T-cell (primary cell): Measurements from ENCODE around the gene TPP1. TPM values are rescaled to one million over a fixed set of nuclear protein-coding genes. Genes with fewer than 3 reads are reported as not detected.

Experiments
- ATAC-seq, 4 experiments: fragments of 200-7000 bp in 3 of 4; fragments of 150-1000 bp in 1 of 4; cut with Tn5 transposase; replicated peaks in 1 of 4; 1 replicate in 3 of 4; 2 replicates in 1 of 4; pipeline ENCODE4 v1.10.0; 2021; ENCODE audit warnings: moderate library complexity in 3 of 4, mild to moderate bottlenecking in 2 of 4, moderate number of reproducible peaks in 1 of 4
- CTCF ChIA-PET, 2 donors: fragments of 300-600 bp; sonication (Branson Sonifier 250); formaldehyde crosslinking; loops; one replicate each; lab custom pipeline; 2022; ENCODE audit warnings: antibody characterized with exemption in 2 of 2; lab: Charles Lee
- POLR2A ChIA-PET, 2 donors: fragments of 300-600 bp; sonication (Branson Sonifier 250); formaldehyde crosslinking; loops; one replicate each; lab custom pipeline; 2022; ENCODE audit warnings: antibody characterized with exemption in 2 of 2; lab: Charles Lee
- DNase-seq, 35 experiments: peaks; one replicate each; pipeline versions ENCODE4 v3.0.0 to v3.0.0-alpha.2; 2013 to 2023
- H3K27ac ChIP-seq: one replicate; pipeline ENCODE4 v1.5.1; 2013; ENCODE audit warnings: low read length
- H3K27me3 ChIP-seq, 2 experiments: replicated peaks in 1 of 2; 1 replicate in 1 of 2; 2 replicates in 1 of 2; pipeline versions ENCODE4 v1.6.1 to v1.7.0; 2013; ENCODE audit warnings: low read length in 1 of 2, mixed read lengths in 1 of 2; ENCODE audit not compliant: control insufficient read depth in 2 of 2, insufficient read depth in 2 of 2; ENCODE audit errors: extremely low read depth in 1 of 2
- H3K36me3 ChIP-seq, 2 donors: 1 replicate in 1 of 2; 2 replicates in 1 of 2; pipeline versions ENCODE4 v1.6.1 to v1.7.0; 2013; ENCODE audit warnings: low read length in 1 of 2; ENCODE audit not compliant: control insufficient read depth in 2 of 2, insufficient read depth in 1 of 2; ENCODE audit errors: extremely low read depth in 1 of 2
- H3K4me1 ChIP-seq, 2 experiments: 1 replicate in 1 of 2; 2 replicates in 1 of 2; pipeline versions ENCODE4 v1.6.1 to v1.7.0; 2013; ENCODE audit warnings: low read length in 2 of 2, mixed read lengths in 1 of 2; ENCODE audit not compliant: insufficient read depth in 2 of 2, control insufficient read depth in 1 of 2; ENCODE audit errors: extremely low read depth in 1 of 2
- H3K4me3 ChIP-seq, 2 donors: 1 replicate in 1 of 2; 2 replicates in 1 of 2; pipeline versions ENCODE4 v1.5.1 to v1.7.0; 2013; ENCODE audit warnings: mild to moderate bottlenecking in 2 of 2, low read length in 1 of 2, moderate library complexity in 1 of 2; ENCODE audit not compliant: control insufficient read depth in 1 of 2; ENCODE audit errors: extremely low read depth in 1 of 2
- H3K9me3 ChIP-seq: 2 replicates; pipeline ENCODE4 v1.7.0; 2013
- H3K27ac Mint-ChIP-seq, 2 donors: one replicate each; pipeline ENCODE4 v1.8.0; 2020 to 2021; ENCODE audit warnings: mild to moderate bottlenecking in 2 of 2, mixed read lengths in 2 of 2
- H3K27me3 Mint-ChIP-seq, 2 donors: one replicate each; pipeline ENCODE4 v1.8.0; 2021 to 2022; ENCODE audit warnings: mixed read lengths in 2 of 2
- H3K36me3 Mint-ChIP-seq: one replicate; pipeline ENCODE4 v1.8.0; 2021; ENCODE audit warnings: mixed read lengths
- H3K4me1 Mint-ChIP-seq, 3 donors: one replicate each; pipeline ENCODE4 v1.8.0; 2020 to 2022; ENCODE audit warnings: mixed read lengths in 3 of 3, mild to moderate bottlenecking in 1 of 3
- H3K4me3 Mint-ChIP-seq, 3 donors: one replicate each; pipeline ENCODE4 v1.8.0; 2020 to 2022; ENCODE audit warnings: mild to moderate bottlenecking in 3 of 3, mixed read lengths in 3 of 3, moderate library complexity in 3 of 3
- H3K9me3 Mint-ChIP-seq, 3 donors: one replicate each; pipeline ENCODE4 v1.8.0; 2020 to 2022; ENCODE audit warnings: mixed read lengths in 3 of 3
- WGBS: methylation state at CpG from one replicate; pipeline ENCODE4 v1.1.5; 2013; ENCODE audit warnings: missing lambda C conversion rate; ENCODE audit not compliant: insufficient coverage; 5-methylcytosine and 5-hydroxymethylcytosine counted together
- total RNA-seq, 35 experiments: library from RNA in 6 of 35; stranded (reverse) in 6 of 35; fragments of 120-200 nt in 1 of 35; gene quantifications; one replicate each; pipeline versions ENCODE4 v1.2.1 to v1.2.4 and lab custom pipeline; 2013 to 2026

Gene TPP1
- total RNA-seq, 5 donors from 2014 or later (not counting 1 experiment from before 2014, with no cell fraction given) = 67.4 to 168 (median 132) TPM

DNA sequence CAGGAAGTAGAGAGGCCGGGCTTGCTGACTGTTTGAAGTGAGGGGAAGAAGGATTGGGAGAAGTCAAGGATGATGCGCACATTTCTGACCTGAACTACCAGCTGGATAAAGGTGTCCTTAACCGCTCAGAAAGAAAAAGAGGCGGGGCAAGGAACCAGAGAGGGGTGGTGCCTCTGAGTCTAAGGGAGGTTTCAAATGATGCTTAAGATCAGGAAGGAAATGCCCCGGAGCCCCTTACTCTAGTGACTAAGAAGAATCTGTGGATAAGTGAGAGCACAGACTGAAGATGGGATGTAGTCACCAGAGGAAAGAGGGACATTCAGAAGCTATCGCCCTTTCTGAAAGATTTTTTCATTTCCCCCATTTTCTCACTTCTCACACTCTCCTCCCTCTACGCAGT, 23.7 kb upstream of the TPP1 start:
- Mint-ChIP-seq H3K36me3 (peaks cover 3% of the 10 kb centered on the region), H3K27me3 (no peaks in the 10 kb centered on the region), H3K4me1 (peaks cover 0 to 6% (median 0%) of the 10 kb centered on the region in 3 donors), H3K4me3 (no peak overlapping the region), H3K27ac (no peak overlapping the region), H3K9me3 (no peaks in the 10 kb centered on the region)
- DNase-seq = no peak
- ChIA-PET POLR2A (no interaction called here), CTCF (interaction anchor here in 1 of 2 donors (0.7 kb wide), 1 partner anchor 40 kb away, joined by 3 read pairs; the partner anchor contains the start of gene MRPL17)
- peaks cover 2 to 4% of the 10 kb centered on the region in 2 donors for H3K36me3 ChIP-seq
- no peak for ATAC-seq
- H3K4me3 ChIP-seq = no peak overlapping the region
- WGBS = 64% methylated on average over 6 of the region's 7 CpGs
- H3K4me1 ChIP-seq = peaks cover 20 to 43% of the 10 kb centered on the region in 2 experiments
- no peak overlapping the region for H3K27ac ChIP-seq
- peaks cover 0 to 16% of the 10 kb centered on the region in 2 experiments for H3K27me3 ChIP-seq
- H3K9me3 ChIP-seq = no peaks in the 10 kb centered on the region

DNA sequence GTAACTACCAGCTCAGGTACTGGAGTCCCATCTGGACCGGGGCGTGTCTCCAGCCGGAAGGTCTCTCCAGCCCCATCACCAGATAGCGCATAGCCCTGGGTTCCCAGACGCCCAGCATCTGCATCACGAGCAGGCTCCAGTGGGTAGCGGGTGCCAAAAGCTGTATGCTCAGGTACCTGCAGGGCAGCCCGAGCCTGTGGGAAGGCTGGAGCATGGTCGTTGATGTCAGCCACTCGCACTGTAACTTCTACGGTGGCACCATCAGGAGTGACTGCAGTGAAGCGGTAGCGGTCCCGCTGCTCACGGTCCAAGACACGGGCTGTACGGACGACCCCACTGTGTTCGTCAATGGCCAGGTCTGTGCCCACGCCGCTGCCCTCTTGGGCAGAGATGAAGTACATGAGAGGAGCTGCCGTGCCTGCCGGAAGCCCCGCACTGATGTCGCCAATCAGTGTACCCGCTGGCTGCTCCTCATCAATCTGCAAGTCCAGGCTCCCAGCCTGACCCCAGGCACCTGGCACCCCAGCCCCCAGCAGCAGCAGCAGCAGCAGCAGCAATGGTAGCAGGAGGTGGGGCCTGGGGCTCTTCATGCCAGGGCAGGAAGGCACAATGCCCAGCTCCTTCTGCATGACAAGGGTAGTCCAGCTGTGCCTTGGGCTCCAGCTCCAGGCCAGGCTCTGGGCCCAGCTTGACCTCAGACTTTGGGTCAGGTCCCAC, 21.9 kb upstream of the TPP1 start:
- Mint-ChIP-seq H3K27me3 (no peaks in the 10 kb centered on the region), H3K36me3 (peaks cover 3% of the 10 kb centered on the region), H3K27ac (no peak overlapping the region), H3K4me1 (peaks cover 0 to 6% (median 0%) of the 10 kb centered on the region in 3 donors), H3K9me3 (no peaks in the 10 kb centered on the region), H3K4me3 (no peak overlapping the region)
- H3K4me3 ChIP-seq = no peak overlapping the region
- ChIA-PET CTCF (no interaction called here), POLR2A (no interaction called here)
- 91% methylated on average over 25 of the region's 26 CpGs for WGBS
- H3K4me1 ChIP-seq = peaks cover 9 to 25% of the 10 kb centered on the region in 2 experiments
- no peak for DNase-seq
- ATAC-seq = no peak
- H3K9me3 ChIP-seq = no peaks in the 10 kb centered on the region
- H3K27ac ChIP-seq = no peak overlapping the region
- peaks cover 2 to 4% of the 10 kb centered on the region in 2 donors for H3K36me3 ChIP-seq
- H3K27me3 ChIP-seq = peaks cover 0 to 16% of the 10 kb centered on the region in 2 experiments

DNA sequence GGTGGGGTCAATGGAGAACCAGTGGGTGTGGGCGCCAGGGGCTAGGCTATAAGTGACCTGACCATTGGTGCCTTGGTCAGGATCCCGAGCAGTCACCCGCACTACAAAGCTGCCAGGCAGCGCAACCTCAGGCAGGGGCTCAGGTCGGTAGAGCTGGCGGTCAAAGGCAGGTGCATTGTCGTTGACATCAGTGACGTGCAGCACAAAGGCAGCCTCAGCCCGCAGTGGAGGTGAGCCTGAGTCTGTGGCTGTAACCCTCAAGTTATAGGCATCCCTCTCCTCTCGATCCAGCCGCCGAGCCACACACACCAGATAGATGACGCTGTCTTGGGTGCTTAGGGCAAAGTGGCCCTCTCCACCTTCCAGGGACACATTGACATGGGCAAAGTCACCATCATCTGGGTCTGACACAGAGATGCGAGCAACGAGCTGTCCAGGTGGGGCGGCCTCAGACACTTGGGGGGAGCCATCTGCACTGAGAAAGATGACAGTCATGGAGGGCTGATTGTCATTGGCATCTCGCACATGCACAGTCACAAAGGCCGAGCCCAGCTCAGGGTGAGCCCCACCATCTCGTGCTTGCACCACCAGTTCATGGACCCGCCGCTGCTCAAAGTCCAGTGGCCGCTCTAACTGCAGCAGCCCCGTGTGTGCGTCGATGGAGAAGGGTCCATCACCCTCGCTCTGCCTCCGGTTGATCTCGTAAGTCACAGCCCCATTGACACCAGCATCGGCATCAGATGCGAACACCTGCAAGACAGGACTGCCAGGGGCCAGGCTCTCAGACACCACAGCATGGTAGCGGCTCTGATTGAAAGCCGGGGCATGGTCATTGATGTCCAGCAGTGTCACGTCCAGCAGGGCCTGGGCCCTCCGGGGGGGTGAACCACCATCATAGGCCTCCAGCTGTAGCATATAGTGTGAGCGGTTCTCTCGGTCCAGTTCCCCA, 21.1 kb upstream of the TPP1 start:
- WGBS = 97% methylated on average over 30 of the region's 36 CpGs
- Mint-ChIP-seq H3K4me3 (no peak overlapping the region), H3K9me3 (no peaks in the 10 kb centered on the region), H3K27ac (no peak overlapping the region), H3K4me1 (peaks cover 0 to 6% (median 0%) of the 10 kb centered on the region in 3 donors), H3K36me3 (peaks cover 3% of the 10 kb centered on the region), H3K27me3 (no peaks in the 10 kb centered on the region)
- Histone ChIP-seq H3K9me3 (no peaks in the 10 kb centered on the region), H3K27ac (no peak overlapping the region), H3K4me3 (no peak overlapping the region), H3K27me3 (peaks cover 0 to 16% of the 10 kb centered on the region in 2 experiments), H3K4me1 (peaks cover 2 to 17% of the 10 kb centered on the region in 2 experiments), H3K36me3 (peaks cover 2 to 4% of the 10 kb centered on the region in 2 donors)
- CTCF ChIA-PET = interaction anchor here in 1 of 2 donors (0.6 kb wide), 1 partner anchor 144 kb away, joined by 3 read pairs; no protein-coding TSS in a partner anchor
- DNase-seq (no peak), ATAC-seq (no peak)
- POLR2A ChIA-PET = interaction anchor here in 1 of 2 donors (1.0 kb wide), 1 partner anchor 21 kb away, joined by 4 read pairs; the partner anchor contains the start of gene TPP1

DNA sequence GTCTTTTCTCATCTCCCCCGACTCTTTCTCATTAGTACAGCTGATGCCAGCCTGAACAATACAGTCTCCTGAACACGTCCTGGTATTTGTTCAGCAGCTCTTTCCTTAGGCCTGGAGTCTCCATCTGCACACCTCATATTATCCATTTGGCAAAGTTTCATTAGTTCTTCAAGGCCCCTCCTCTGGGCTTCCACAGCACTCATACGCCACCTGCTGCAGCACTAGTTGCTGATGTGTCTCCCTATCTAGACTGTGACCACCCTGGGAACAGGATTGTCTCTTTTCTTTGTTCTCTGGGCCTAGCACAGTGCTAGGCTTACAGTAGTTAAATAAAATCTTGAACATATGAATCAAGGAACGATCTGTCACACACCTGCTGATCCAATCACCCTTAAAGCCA, 19.2 kb upstream of the TPP1 start:
- Histone ChIP-seq H3K27me3 (peaks cover 0 to 16% of the 10 kb centered on the region in 2 experiments), H3K27ac (no peak overlapping the region), H3K4me1 (peaks cover 2 to 5% of the 10 kb centered on the region in 2 experiments), H3K4me3 (no peak overlapping the region), H3K36me3 (peaks cover 2 to 4% of the 10 kb centered on the region in 2 donors), H3K9me3 (no peaks in the 10 kb centered on the region)
- no peak overlapping the region for H3K27ac Mint-ChIP-seq
- peaks cover 3% of the 10 kb centered on the region for H3K36me3 Mint-ChIP-seq
- ATAC-seq = no peak
- WGBS = 100% methylated on average over 2 of the region's 4 CpGs
- ChIA-PET POLR2A (no interaction called here), CTCF (interaction anchor here (0.7 to 0.9 kb wide), 3 partner anchors 29 to 897 kb away, joined by 3 to 4 read pairs (median 4); no protein-coding TSS in a partner anchor)
- DNase-seq = no peak
- H3K4me3 Mint-ChIP-seq = no peak overlapping the region
- H3K9me3 Mint-ChIP-seq = no peaks in the 10 kb centered on the region
- H3K27me3 Mint-ChIP-seq = no peaks in the 10 kb centered on the region
- peaks cover 0 to 6% (median 0%) of the 10 kb centered on the region in 3 donors for H3K4me1 Mint-ChIP-seq

DNA sequence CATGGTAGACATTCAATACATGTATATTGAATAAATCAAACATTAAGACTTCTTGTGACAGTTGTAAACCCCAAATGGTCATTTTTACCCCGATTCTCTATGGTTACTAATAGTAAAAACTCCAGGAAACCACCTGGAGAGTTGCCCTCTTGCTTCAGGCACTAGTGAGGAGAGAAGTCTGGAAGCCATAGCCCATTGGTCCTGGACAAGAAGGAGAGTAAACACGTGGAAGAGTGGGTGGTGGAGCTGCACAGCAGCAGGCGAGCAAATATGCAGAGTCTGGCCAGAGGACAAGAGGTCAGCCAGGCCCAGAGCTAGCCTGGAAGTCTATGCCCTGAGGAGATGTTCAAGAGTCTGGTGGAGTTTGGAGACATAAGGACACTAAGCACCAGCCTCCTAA, 18.6 kb upstream of the TPP1 start:
- no CpG with 5 or more reads among the region's 3 CpGs for WGBS
- ChIA-PET CTCF (no interaction called here), POLR2A (no interaction called here)
- H3K27me3 ChIP-seq = peaks cover 0 to 16% of the 10 kb centered on the region in 2 experiments
- peaks cover 0 to 6% (median 0%) of the 10 kb centered on the region in 3 donors for H3K4me1 Mint-ChIP-seq
- peaks cover 2 to 4% of the 10 kb centered on the region in 2 donors for H3K36me3 ChIP-seq
- no peaks in the 10 kb centered on the region for H3K9me3 ChIP-seq
- peaks cover 3% of the 10 kb centered on the region for H3K36me3 Mint-ChIP-seq
- no peaks in the 10 kb centered on the region for H3K27me3 Mint-ChIP-seq
- DNase-seq (no peak), ATAC-seq (no peak)
- H3K27ac ChIP-seq = no peak overlapping the region
- H3K4me3 Mint-ChIP-seq = no peak overlapping the region
- H3K4me3 ChIP-seq = no peak overlapping the region
- H3K4me1 ChIP-seq = peaks cover 0 to 2% of the 10 kb centered on the region in 2 experiments
- H3K27ac Mint-ChIP-seq = no peak overlapping the region
- H3K9me3 Mint-ChIP-seq = no peaks in the 10 kb centered on the region

DNA sequence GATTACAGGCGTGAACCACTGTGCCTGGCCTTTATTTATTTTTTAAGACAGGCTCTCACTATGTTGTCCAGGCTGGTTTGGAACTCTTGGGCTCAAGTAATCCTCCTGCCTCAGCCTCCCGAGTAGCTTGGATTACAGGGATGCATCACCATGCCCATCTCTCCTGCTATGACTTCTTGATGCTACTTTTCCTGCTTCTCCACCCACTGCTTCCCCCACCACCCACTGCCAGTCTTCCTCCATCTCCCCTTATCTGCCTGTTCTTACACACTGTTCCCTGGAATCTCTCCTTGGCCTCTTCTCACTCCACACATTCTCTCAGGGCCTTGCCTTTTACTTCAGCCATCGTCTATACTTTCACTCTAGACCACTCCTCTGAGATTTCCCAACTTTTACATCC, 17.3 kb upstream of the TPP1 start:
- CTCF ChIA-PET = no interaction called here
- ATAC-seq (no peak), DNase-seq (no peak)
- H3K4me1 ChIP-seq = no peaks in the 10 kb centered on the region
- peaks cover 0 to 13% of the 10 kb centered on the region in 2 experiments for H3K27me3 ChIP-seq
- no peaks in the 10 kb centered on the region for H3K27me3 Mint-ChIP-seq
- WGBS = 87% methylated on average over 3 of the region's 3 CpGs
- no peak overlapping the region for H3K27ac ChIP-seq
- peaks cover 4% of the 10 kb centered on the region for H3K36me3 Mint-ChIP-seq
- H3K27ac Mint-ChIP-seq = no peak overlapping the region
- no peak overlapping the region for H3K4me3 Mint-ChIP-seq
- no peak overlapping the region for H3K4me3 ChIP-seq
- H3K4me1 Mint-ChIP-seq = peaks cover 0 to 6% (median 0%) of the 10 kb centered on the region in 3 donors
- H3K36me3 ChIP-seq = peaks cover 4 to 7% of the 10 kb centered on the region in 2 donors
- no peaks in the 10 kb centered on the region for H3K9me3 Mint-ChIP-seq
- POLR2A ChIA-PET = no interaction called here
- H3K9me3 ChIP-seq = no peaks in the 10 kb centered on the region
